GM12892 (cell line): ENCODE results near the gene PEX14.

ENCODE experiments used
- POLR2A ChIP-seq: IDR thresholded peaks from 2 replicates; pipeline ENCODE4 v1.6.1; 2011; ENCODE audit warnings: low read depth, low read length, control low read depth
- POLR2AphosphoS5 ChIP-seq: IDR thresholded peaks from 2 replicates; pipeline ENCODE4 v1.6.1; 2011; ENCODE audit warnings: low read depth, low read length, control low read depth
- TAF1 ChIP-seq: IDR thresholded peaks from 2 replicates; pipeline ENCODE4 v1.6.1; 2011; ENCODE audit warnings: low read depth, mild to moderate bottlenecking, control low read depth, low read length, borderline replicate concordance

- TF ChIP-seq POLR2A (no peak), POLR2AphosphoS5 (no peak), TAF1 (no peak)
Measured at GRCh38 chr1:10644307-10645128, 169.8 kb downstream of the PEX14 start.
